CD4-positive, alpha-beta T cell treated with Interleukin-6 for 4 hours (primary cell): ENCODE results near the gene EID3.
"Not testable (repeated sequence)": the region's sequence is repeated elsewhere in the genome, so short reads cannot be mapped to it uniquely, and the experiment has no call there.

Source experiments
- DNase-seq: peaks from one replicate; pipeline ENCODE4 v3.0.0-alpha.2; 2020; ENCODE audit warnings: mixed read lengths

Gene EID3

DNA sequence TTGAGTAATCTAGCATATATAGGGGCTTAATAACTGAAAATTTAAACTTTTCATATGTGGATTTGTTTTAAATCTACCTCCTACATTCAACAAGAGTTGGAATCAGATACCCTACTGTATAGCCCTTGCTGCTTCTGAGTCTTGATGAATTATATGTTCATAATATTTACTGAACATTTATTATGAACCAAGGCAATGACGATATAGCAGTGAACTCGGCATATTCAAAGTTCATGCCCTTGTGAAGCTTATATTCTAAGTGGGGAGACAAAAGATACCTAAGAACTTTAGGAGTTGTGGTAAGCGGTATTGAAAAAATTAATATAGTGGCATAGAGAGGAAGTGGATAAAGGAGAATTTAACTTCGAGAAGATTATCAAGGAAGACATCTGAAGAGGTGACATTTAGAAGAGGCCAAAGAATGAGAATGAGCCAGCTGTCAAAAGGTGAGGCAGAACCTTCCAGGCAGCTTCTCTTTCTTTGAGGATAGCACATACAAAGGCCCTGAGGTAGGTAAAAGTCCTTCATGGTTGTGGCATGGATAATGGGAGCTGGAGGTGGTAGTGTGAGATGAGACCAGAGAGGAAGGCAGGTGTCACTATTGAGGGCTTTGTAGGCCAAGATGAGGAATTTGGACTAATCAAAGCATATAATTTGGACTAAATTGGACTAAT is 10.2 kb downstream of the EID3 start:
- no peak for DNase-seq

DNA sequence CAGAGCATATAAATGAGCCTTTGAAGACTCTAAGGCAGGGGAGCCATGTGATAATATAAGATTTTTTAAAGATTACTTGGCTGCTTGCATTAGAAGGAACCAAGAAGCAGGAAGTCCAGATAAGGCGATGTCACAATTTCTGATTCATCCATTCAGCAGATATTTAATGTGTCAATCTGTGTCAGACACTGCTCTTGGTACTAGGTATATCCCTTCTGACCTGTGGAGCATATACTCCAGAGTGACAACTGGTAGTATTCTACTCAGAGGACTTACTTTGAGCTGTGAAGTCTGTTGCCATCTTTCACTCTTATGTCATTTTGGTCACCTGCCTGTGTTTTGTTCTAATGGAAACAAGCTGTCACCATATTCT is 10.7 kb downstream of the EID3 start:
- DNase-seq: no peak

DNA sequence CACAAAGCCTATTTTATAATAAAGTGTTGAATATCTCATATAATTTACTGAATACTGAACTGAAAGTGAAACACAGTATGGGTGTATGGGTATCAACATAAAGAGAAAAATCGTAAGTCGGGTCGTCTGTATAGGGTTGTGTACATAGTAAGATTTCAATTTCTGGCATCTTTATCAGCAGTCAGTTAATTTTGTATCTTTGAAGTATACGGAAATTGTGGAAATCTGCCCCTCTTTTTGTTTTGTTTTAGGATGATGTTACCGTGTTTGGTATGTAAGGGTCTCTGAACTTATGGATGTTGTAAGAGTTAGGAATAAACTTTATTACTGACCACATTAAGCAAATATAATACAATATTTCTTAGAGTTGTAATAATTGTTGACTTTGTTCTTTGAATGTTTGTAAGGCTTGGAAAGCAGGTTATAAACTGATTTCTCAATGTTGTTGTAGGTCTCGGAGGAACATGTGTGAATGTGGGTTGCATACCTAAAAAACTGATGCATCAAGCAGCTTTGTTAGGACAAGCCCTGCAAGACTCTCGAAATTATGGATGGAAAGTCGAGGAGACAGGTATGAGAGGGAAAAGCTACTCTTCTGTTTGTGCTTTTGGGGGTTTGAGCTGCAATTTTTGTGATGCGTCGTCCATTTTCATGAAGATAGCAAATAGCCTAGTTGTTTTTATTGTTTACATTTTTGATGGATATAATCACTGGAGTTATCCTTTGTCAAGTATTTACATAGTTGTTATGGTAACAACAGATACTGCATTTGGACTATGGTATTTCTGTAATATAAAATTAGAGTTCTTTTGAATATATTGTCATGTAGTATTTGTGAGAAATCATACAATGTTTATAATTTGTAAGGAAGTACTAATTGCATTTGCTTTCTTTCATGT is 12.0 kb downstream of the EID3 start:
- no peak for DNase-seq

GRCh38 chr12:104316936-104317335 is 13.4 kb downstream of the EID3 start:
- DNase-seq: no peak

DNA sequence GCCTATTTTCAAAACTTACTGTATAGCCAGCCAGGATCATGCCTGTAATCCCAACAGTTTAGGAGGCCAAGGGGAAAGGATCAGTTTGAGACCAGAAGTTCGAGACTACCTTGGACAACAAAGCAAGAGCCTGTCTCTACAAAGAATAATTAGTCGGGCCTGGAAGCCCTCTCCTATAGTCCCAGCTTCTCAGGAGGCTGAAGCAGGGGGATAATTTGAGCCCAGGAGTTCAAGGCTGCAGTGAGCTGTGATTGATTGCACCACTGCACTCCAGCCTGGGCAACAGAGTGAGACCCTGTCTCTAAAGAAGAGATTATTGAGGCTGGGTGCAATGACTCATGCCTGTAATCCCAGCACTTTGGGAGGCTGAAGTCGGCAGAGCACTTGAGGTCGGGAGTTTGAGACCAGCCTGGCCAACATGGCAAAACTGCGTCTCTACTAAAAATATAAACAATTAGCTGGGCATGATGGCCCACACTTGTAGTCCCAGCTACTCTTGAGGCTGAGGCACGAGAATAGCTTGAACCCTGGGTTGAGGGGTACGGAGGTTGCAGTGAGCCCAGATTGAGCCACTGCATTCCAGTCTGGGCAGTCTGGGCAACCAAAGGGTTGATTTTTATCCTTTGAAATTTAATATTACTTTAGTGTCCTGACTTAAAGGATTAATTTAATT is 14.1 kb downstream of the EID3 start:
- DNase-seq: no peak

GRCh38 chr12:104319028-104319427 is 15.5 kb downstream of the EID3 start:
- DNase-seq: no peak

DNA sequence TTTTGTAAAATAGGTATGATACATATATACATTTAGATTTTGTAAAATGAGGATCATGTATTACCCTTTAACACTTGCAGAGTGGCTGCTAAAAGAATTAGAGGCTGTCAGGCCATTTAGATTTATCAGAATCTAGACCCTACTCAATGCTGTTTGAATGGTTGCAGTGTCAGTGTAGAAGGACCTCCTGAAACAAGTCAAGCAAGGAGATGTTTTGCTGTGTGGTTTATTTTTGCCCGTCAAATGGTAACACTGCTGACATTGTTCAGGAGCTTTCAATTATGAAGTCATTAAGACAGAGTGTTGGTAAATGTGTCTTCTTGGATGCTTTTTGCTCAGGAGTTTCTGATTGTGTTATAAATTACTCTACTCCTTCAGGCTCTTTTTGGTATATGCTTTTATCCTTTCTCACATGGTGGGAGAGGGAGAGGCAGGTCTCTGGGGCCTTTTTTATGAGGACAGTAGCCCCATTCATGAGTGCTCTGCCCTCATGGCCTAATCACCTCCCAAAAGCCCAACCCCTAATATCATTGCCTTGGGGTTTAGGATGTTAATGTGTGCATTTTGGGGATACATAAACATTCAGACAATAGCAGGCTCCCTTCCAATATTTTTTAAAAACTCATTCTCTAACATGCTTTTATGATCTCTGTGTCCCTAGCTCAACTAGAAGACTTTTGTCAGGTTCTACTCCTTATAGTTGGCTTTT is 16.5 kb downstream of the EID3 start:
- no peak for DNase-seq

- DNase-seq: no peak
These were observed 17.1 kb downstream of the EID3 start for GRCh38 chr12:104320627-104321024.

GRCh38 chr12:104321949-104322348 is 18.4 kb downstream of the EID3 start:
- DNase-seq: no peak

DNA sequence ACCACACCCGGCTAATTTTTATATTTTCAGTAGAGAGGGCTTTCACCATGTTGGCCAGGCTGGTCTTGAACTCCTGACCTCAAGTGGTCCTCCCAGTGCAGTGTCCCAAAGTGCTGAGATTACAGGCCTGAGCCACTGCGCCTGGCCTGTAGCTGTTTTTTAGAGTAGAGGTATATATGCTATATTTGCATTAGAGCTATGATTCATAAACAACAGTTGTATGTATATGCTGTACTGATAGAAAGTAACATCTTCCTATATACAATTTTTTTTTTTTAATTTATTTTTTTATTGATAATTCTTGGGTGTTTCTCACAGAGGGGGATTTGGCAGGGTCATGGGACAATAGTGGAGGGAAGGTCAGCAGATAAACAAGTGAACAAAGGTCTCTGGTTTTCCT is 19.0 kb downstream of the EID3 start:
- DNase-seq: not testable (repeated sequence)

DNA sequence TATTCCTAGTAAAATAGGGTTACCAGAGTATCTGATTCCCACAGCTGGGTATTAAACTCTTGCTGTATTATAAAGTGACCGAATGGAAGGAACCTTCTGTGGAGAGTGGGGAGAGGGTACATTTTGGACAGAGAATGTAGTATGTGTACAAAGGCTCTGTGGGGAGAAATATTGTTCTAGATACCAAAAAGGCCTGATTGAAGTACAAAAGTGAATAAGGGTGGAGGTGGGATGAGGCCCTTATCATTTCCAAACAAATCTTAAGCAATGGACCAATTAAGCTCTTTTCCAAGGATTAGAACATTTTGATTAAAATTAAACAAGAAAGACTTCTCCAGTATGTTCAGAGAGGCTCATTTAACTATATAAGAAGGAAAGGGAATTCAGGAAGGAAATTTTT is 20.4 kb downstream of the EID3 start:
- no peak for DNase-seq

GRCh38 chr12:104328278-104328677 is 24.7 kb downstream of the EID3 start:
- not testable (repeated sequence) for DNase-seq

- DNase-seq: no peak
These were observed 25.3 kb downstream of the EID3 start for GRCh38 chr12:104328790-104329189.

DNA sequence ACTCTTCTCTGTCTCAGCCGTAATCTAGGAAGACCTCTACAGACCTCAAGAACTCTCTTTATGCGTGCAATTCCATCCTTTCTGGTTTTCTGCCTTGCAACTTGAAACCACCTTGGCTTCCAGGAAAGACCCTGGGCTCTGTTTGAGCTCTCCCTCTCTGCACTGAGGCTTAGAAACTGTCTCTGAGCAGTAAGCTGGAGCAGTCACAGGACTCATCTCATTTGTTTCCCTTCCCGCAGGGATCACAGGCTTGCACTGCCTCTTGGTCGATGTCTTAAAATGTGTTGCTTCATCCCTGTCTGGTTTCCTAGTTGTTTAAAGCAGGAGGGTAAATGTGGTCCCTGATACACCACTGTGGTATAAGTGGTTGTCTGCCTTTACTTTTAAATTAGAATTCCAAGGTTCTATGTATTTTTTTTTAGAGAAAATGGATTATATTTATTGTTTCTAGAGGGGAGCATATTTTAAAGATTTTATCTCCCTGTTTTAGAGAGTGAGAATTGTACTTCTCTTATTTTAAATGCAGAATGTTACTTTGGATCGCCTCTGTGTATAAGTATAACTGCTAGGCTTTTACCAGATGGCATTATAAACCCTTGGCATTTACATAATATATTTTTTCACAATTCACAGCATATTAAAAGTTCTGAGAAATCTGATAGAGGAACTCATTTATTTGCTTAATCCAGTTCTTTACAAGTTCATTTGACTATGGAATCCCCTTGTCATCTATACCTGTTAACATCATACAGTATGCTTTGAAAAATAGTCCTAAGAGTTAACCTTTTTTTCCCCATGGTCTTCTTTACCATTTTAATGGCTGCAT is 26.4 kb downstream of the EID3 start:
- DNase-seq: no peak

DNA sequence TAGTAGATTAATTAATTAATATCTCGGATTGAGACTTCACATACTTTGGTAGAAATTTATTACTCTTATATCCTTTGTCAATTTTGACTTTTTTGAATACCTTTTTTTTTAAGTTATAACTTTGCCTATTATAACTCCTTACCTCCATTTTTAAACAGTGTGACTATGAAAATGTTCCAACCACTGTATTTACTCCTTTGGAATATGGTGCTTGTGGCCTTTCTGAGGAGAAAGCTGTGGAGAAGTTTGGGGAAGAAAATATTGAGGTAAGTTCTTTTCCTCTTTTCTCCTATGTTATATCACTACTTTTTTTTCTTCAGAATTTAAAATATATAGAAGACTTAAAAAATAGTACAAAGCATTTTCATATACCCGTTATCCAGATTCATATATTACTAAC is 27.8 kb downstream of the EID3 start:
- no peak for DNase-seq

DNA sequence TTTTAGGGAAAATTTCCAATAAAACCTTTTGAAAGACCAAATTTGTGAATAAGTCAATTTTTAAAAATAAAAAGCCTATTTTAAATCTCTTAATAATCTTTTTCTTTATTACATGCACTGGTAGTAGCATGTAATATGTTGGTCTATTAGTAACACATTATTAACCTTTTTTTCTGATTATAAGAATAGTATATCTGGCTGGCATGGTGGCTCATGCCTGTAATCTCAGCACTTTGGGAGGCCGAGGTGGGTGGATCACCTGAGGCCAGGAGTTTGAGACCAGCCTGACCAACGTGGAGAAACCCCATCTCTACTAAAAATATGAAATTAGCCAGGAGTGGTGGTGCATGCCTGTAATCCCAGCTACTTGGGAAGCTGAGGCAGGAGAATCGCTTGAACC is 28.7 kb downstream of the EID3 start:
- DNase-seq: not testable (repeated sequence)

- no peak for DNase-seq
These were observed 30.2 kb downstream of the EID3 start for GRCh38 chr12:104333692-104334255.

- no peak for DNase-seq
These were observed 31.0 kb downstream of the EID3 start for GRCh38 chr12:104334581-104334980.

GRCh38 chr12:104336115-104336514 is 32.6 kb downstream of the EID3 start:
- no peak for DNase-seq

DNA sequence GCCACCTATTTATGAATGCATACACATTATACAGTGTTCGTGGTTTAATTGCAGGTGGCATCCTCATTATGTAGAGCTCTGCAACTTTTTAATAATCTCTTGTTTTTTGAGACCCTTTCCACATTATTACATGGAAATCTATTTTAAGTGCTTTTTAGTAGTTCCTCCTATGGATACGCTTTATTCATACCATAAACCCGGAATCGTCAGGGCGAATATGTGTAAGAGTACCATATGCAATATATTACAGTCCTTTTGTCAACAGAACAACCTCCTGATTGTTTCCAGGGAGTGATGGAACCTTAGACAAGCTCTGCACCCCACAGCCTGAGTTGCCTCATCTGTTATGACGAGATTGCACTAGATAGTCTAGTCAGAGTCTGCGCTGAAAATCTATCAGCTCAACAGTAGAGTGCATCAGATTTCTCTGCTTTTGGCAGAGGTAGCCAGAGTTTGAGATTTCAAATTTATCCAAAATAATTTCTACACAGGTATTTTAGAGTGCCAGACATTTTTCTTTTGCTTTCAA is 33.6 kb downstream of the EID3 start:
- DNase-seq: no peak

GRCh38 chr12:104339663-104340062 is 36.1 kb downstream of the EID3 start:
- DNase-seq: no peak

DNA sequence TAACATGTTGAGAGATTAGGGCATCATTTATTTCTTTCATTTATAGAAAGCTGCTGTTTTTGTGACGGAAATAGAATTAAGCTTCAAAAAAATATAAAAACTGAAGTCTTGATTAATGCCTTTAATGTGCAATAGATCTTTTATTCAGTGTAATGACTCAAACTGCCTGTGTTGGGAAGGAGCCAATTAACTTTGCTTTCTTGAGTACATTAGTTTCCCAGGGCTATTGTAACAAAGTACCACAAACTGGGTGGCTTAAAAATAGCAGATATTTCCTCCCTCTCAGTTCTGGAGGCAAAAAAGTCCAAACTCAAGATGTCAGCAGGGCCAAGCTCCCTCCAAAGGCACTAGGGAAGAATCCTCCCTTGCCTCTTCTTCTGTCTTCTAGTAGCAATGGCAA is 36.6 kb downstream of the EID3 start:
- no peak for DNase-seq
